SK-N-SH treated with all-trans-retinoic acid at 6 μM for 48 hours (cell line): ENCODE data around the gene LINGO3.

Experiments used
- ATAC-seq: fragments of 200-7000 bp; cut with Tn5 transposase; 3 replicates; pipeline ENCODE4 v1.9.1; 2020; ENCODE audit warnings: mild to moderate bottlenecking, moderate library complexity
- CREB5 ChIP-seq: fragments of 250-450 bp; sonication (Bioruptor Pico); IDR thresholded peaks from 2 replicates; pipeline ENCODE4 v1.5.1; 2020; ENCODE audit warnings: low read depth, mild to moderate bottlenecking, moderate library complexity
- CSRNP3 ChIP-seq: fragments of 250-450 bp; sonication (Bioruptor Pico); IDR thresholded peaks from 2 replicates; pipeline ENCODE4 v1.5.1; 2021; ENCODE audit warnings: mild to moderate bottlenecking, moderate library complexity
- ESRRG ChIP-seq: fragments of 250-450 bp; sonication (Bioruptor Pico); IDR thresholded peaks from 2 replicates; pipeline ENCODE4 v1.6.1; 2021; ENCODE audit warnings: mild to moderate bottlenecking
- GLIS3 ChIP-seq: fragments of 250-450 bp; sonication (Bioruptor Pico); IDR thresholded peaks from 2 replicates; pipeline ENCODE4 v1.5.0; 2020; ENCODE audit warnings: mild to moderate bottlenecking, moderate library complexity
- ISL1 ChIP-seq: fragments of 250-450 bp; sonication (Bioruptor Pico); IDR thresholded peaks from 2 replicates; pipeline ENCODE4 v2.1.2; 2022; ENCODE audit warnings: mild to moderate bottlenecking, moderate library complexity
- PATZ1 ChIP-seq: fragments of 250-450 bp; sonication (Bioruptor Pico); IDR thresholded peaks from 2 replicates; pipeline ENCODE4 v1.8.0; 2020; ENCODE audit warnings: mild to moderate bottlenecking, moderate library complexity, borderline replicate concordance
- PPARA ChIP-seq: fragments of 250-450 bp; sonication (Bioruptor Pico); IDR thresholded peaks from 2 replicates; pipeline ENCODE4 v1.5.0; 2020; ENCODE audit warnings: mild to moderate bottlenecking, borderline replicate concordance
- SNAI2 ChIP-seq: fragments of 250-450 bp; sonication (Bioruptor Pico); IDR thresholded peaks from 2 replicates; pipeline ENCODE4 v1.5.0; 2020; ENCODE audit warnings: mild to moderate bottlenecking, moderate library complexity
- TCF4 ChIP-seq: fragments of 250-450 bp; sonication (Bioruptor Pico); IDR thresholded peaks from 2 replicates; pipeline ENCODE4 v1.8.0; 2021; ENCODE audit warnings: mild to moderate bottlenecking, moderate library complexity, borderline replicate concordance
- TOX ChIP-seq: fragments of 250-450 bp; sonication (Bioruptor Pico); IDR thresholded peaks from 2 replicates; pipeline ENCODE4 v1.8.0; 2021; ENCODE audit warnings: mild to moderate bottlenecking, moderate library complexity, borderline replicate concordance
- TSHZ2 ChIP-seq: fragments of 250-450 bp; sonication (Bioruptor Pico); IDR thresholded peaks from 2 replicates; pipeline ENCODE4 v1.5.0; 2020; ENCODE audit warnings: mild to moderate bottlenecking, moderate library complexity
- ZC3H10 ChIP-seq: fragments of 250-450 bp; sonication (Bioruptor Pico); IDR thresholded peaks from 2 replicates; pipeline ENCODE4 v1.5.1; 2021; ENCODE audit warnings: mild to moderate bottlenecking, moderate library complexity
- ZFP3 ChIP-seq: fragments of 250-450 bp; sonication (Bioruptor Pico); IDR thresholded peaks from 2 replicates; pipeline ENCODE4 v1.5.0; 2020; ENCODE audit warnings: mild to moderate bottlenecking, moderate library complexity
- ZFP30 ChIP-seq: fragments of 450-650 bp; formaldehyde crosslinking; IDR thresholded peaks from 2 replicates; pipeline ENCODE4 v1.5.0; 2022; ENCODE audit warnings: mild to moderate bottlenecking, moderate library complexity
- ZNF565 ChIP-seq: fragments of 450-650 bp; formaldehyde crosslinking; conservative IDR thresholded peaks from 2 replicates; pipeline ENCODE4 v1.5.0; 2020; ENCODE audit warnings: low read depth, mild to moderate bottlenecking, moderate library complexity
- ZNF8 ChIP-seq: fragments of 450-650 bp; formaldehyde crosslinking; IDR thresholded peaks from 2 replicates; pipeline ENCODE4 v1.5.0; 2020; ENCODE audit warnings: mild to moderate bottlenecking, moderate library complexity

LINGO3 gene

GRCh38 chr19:2274931-2275535, 32.9 kb downstream of the LINGO3 start:
- peak; percentile 59 for ATAC-seq
- no peak for TF ChIP-seq ESRRG (CRISPR knock-in tag)
- TF ChIP-seq PATZ1: no peak
- TF ChIP-seq, all 23 proteins: peak for 0

GRCh38 chr19:2274185-2274711, 33.7 kb downstream of the LINGO3 start:
- TF ChIP-seq ZNF565 (no peak), TCF4 (no peak)

GRCh38 chr19:2273356-2274184, 34.4 kb downstream of the LINGO3 start:
- peak; percentile 29 for ATAC-seq

More at GRCh38 chr19:2274185-2274711, 33.7 kb downstream of the LINGO3 start:
- ATAC-seq: no peak

GRCh38 chr19:2271234-2272103, 36.5 kb downstream of the LINGO3 start:
- ATAC-seq: peak; percentile 38
- TF ChIP-seq ISL1 (CRISPR knock-in tag) (no peak), TOX (CRISPR knock-in tag) (no peak), CSRNP3 (no peak), PATZ1 (no peak), CREB5 (CRISPR knock-in tag) (no peak), ZNF565 (no peak), ESRRG (CRISPR knock-in tag) (no peak), ZFP3 (CRISPR knock-in tag) (no peak)
- TF ChIP-seq, all 23 proteins: peak for 0

More at GRCh38 chr19:2273356-2274184, 34.4 kb downstream of the LINGO3 start:
- 0 out of 2 replicates have a peak, but pooled peaks have one; percentile 33 for TF ChIP-seq GLIS3 (CRISPR knock-in tag)
- TF ChIP-seq ESRRG (CRISPR knock-in tag): 0 out of 2 replicates have a peak, but pooled peaks have one; percentile 8
- no peak for TF ChIP-seq ZFP30 (CRISPR knock-in tag)
- no peak; the same call in 1 of the 2 replicates for TF ChIP-seq ZNF8 (CRISPR knock-in tag)
- TF ChIP-seq ZC3H10 (CRISPR knock-in tag): no peak
- TF ChIP-seq ZFP3 (CRISPR knock-in tag): peak; percentile 100

GRCh38 chr19:2270423-2271233, 37.3 kb downstream of the LINGO3 start:
- no peak for TF ChIP-seq ZNF565
- no peak for TF ChIP-seq TSHZ2 (CRISPR knock-in tag)
- no peak for TF ChIP-seq TOX (CRISPR knock-in tag)
- no peak for TF ChIP-seq ZC3H10 (CRISPR knock-in tag)
- TF ChIP-seq SNAI2 (CRISPR knock-in tag): no peak
- TF ChIP-seq PPARA (CRISPR knock-in tag): no peak
- TF ChIP-seq CREB5 (CRISPR knock-in tag): no peak
- no peak for TF ChIP-seq GLIS3 (CRISPR knock-in tag)
- TF ChIP-seq, all 23 proteins: peak for 0
- peak; percentile 25 for ATAC-seq
